GM21619 (cell line): ENCODE results near the gene SNAP91.
"Not testable (repeated sequence)": the region's sequence is repeated elsewhere in the genome, so short reads cannot be mapped to it uniquely, and the experiment has no call there.

Experiments
- ATAC-seq: cut with Tn5 transposase; IDR thresholded peaks from one replicate; pipeline ENCODE4 v1.9.1; 2021; ENCODE audit not compliant: unreplicated experiment

Gene SNAP91

DNA sequence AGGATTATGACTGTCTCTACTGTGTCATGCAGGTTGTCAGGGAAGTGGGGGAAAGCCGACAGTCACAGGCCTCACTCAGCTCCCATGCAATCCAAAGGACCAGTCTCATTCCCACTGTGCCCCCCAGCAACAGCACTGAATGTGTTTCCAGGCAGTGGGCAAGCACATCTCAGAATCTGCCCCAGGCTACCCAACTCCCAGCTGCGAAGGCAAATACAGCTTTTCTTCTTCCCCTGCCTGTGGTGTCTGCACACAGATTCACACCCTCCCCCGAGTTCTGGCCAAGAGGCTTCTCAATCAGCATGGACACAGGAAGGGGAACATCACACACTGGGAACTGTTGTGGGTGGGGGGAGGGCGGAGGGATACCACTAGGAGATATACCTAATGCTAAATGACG lies 75.3 kb downstream of the SNAP91 start:
- ATAC-seq: no peak

DNA sequence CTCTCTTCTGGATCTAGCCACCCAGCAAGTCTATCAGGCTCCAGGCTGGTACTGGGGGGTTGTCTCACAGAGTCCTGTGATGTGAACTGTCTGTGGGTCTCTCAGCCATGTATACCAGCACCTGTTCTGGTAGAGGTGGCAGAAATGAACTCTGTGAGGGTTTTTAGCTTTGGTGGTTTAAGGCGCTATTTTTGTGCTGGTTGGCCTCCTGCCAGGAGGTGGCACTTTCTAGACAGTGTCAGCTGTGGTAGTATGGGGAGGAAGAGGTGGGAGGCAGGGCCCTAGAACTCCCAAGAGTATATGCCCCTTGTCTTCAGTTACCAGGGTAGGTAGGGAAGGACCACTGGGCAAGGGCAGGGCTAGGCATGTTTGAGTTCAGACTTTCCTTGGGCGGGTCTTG lies 75.8 kb downstream of the SNAP91 start:
- ATAC-seq: no peak

DNA sequence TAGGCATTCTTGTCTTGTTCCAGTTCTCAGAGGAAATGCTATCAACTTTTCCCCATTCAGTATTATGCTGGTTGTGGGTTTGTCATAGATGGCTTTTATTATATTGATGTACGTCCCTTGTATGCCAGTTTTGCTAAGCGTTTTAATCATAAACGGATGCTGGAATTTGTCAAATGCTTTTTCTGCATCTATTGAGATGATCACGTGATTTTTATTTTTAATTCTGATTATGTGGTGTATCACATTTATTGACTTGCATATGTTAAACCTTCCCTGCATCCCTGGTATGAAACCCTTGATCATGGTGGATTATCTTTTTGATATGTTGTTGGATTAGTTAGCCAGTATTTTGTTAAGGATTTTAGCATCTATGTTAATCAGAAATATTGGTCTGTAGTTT lies 79.0 kb downstream of the SNAP91 start:
- not testable (repeated sequence) for ATAC-seq

DNA sequence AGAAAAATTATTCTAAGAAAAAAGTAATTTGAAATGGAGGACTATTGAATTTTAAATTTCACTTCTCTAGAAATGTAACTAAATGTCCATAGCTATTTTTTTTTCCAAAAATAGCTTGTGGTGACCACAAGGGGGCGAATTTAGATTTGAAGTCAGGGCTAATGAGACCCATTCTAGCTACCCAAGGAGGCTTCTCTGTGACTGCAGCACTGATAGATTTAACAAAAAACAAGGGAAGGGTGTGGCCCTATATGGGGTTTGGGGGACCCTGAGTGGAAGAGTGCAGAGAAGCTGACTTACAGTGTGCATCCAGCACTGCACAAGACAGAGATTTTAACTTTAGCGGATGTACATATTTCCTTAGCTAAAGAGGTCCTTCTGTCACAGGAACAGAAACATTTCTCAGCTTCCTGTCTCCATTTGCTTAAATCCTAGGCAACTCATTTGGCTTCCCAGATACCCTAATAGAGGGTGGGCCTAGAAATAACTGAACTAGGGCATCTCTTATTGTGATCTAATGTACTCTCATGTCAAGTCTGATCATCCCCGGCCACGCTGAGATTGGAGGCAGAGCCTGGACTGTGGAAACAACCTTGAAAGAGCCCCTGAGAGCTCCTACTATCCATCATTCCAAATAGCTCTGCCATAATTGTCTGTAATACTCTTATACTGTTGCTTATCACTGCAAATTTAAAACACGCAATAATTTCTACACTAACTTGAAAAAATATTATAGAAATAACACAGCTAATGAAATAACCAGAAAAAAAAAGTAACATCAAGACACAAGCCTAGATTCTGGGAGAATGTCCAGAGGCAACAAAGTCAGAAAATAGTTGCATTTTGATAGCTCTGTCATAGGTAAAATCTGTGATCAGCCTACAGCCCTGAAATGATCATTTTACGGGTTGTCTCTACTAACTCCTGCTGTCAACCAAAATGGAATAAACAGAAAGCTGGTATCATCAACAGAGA lies 93.6 kb downstream of the SNAP91 start:
- peak; percentile 69 for ATAC-seq

DNA sequence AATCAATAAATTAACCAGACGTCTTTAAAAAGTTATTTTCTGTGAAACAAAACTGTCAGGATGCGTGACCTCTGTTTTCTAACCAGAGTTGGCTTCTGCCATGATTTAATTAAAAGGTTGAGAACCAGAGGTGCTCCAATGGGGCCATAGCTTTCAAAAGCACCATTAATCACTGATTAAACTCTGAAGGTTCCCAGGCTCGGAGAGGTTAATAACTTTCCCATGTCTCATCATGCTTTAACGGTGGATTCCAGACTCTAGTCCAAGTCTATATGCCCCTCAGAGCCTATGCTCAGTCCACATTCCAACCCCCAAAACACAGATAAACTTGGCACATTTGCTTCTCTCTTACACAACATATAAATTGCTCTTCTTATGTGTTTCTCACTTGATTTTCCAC lies 95.5 kb downstream of the SNAP91 start:
- ATAC-seq: no peak

DNA sequence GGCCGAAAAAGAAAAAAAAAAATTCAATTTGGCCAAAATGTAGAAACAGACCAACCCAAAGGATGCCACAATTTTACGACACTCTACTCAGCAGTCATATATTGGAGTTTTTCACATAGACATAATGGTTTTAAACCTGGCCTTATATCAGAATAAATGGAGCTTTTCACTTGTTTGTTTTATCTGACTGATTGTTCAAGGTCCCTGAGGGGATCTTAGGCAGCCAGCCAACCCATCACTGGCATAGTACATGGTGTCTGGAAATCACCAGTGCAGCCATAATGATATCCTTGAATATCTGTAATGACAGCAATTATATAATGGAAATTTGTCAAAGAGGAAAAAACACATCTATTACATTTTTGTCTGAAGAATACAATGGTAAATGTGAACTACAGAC lies 99.7 kb downstream of the SNAP91 start:
- ATAC-seq: no peak

DNA sequence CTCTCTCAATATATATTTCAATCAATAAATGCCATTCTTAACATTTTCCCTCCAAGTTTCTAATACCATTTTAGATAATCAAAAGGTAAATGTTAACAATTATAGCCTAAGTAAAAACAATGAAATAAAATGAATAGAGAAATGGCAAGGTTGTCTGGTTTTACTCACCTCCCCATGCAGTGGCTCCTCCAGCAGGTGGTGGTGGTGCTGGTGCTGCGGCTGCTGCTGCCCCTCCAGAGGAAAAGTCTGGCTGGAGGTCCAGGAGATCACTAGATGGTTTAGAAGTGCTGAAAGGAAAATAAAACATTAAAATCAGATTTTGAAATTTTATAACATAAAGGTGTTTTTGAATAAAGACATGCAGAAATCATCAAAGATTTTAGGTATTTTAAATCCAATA lies 103.4 kb downstream of the SNAP91 start:
- ATAC-seq: no peak

DNA sequence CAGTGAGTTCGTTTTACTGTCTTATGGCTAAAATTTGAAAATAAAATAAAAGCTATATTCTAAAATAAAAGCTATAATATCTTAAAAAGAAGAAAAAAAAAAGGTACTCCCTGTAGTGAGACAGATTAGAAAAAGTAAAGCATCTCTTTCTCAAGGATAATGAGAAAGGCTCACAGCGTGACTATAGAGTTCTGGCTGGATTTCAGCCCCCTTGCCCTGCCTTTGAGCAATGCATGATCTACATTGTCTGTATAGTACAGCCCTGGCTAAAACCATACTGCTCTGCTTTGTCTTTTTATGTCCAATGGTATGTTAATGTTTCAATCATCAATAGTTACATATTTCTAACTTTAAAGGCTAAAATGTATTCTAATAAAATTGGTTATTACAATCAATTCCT lies 105.3 kb downstream of the SNAP91 start:
- no peak for ATAC-seq

DNA sequence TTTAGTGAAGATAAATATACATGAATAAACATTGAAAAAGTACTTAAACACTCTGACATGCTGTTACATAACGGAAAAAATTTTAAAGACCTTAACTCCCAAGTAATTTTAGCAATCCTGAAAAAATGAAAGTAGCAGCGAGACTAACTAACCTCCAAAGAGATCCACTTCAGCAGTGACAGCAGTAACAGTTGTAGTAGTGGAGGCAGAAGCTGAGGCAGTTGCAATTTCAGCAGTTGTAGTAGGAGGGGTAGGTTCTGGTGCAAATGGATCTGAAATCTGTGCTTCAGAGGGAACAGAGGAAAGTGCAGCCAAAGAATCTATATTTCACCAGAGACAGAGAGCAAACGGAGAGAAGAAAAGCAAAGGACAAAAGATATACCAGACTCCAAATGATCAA lies 107.8 kb downstream of the SNAP91 start:
- ATAC-seq: no peak

DNA sequence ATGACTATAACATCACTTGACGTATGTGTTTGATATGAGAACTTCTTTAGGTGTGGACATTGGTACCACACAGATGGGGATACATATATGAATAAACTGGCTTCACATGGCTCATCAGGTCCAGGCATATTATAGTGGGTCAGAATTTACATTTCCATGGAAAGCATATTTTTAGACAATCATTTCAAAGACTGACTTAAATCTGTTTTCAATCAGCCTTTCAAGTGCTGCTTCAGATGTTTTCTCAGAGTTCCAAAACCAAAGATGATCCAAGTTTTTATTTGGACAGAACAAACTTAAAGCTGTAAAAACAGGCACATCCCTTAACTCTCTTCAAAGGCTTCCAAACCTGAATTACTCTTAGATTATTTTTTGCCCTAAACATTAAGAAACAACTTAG lies 108.4 kb downstream of the SNAP91 start:
- ATAC-seq: no peak

DNA sequence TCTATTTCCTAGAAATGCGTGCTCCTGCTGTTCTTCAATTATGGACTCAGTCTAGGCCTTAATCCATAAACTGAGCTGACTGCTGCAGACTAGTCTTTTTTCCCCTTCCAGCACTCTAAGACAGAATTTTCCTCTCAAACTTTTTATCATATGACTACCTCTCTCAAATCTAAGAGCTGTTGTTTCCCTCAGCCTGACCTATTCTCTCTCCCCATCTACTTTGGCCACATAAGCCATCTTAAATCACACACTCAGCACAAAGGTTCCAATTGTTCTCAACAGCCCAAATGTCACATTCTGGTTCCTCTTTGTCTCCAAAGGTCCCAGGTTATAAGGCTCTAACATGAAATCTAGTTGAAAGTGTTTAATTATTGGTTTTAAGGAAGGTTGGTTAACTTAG lies 111.4 kb downstream of the SNAP91 start:
- ATAC-seq: no peak

DNA sequence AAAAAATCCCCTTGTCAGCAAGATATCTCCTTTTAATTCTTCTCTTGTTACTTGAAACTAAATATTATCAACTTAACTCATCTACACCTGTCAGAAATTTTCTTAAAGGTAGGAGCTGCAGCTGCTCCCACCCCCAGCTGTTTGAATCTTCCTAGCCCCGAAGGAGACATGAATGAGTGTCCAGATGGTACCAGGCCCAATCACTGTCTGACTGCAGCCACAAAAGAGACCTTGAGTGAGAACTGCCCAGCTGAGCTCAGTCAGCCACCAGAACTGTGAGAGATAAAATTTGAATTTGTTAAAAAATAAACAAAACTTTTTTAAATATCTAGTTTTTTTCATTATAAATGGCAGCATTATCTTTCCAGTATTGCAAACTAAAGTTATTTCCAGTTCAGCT lies 111.8 kb downstream of the SNAP91 start:
- no peak for ATAC-seq

DNA sequence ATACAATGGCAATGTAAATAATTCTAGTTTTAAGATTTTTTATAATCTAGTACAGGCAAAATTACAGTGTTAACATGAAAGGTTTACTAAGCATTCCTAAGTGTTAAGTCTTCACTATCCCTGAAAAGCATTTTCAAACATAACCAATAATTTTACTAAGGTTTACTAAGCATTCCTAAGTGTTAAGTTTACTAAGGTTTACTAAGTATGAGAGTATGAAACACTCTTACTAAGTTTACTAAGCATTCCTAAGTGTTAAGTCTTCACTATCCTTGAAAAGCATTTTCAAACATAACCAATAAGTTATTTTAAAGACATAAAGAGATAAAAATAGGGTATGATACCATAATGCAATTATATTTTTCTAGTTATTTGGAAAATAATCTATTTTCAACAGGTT lies 114.0 kb downstream of the SNAP91 start:
- ATAC-seq: no peak

DNA sequence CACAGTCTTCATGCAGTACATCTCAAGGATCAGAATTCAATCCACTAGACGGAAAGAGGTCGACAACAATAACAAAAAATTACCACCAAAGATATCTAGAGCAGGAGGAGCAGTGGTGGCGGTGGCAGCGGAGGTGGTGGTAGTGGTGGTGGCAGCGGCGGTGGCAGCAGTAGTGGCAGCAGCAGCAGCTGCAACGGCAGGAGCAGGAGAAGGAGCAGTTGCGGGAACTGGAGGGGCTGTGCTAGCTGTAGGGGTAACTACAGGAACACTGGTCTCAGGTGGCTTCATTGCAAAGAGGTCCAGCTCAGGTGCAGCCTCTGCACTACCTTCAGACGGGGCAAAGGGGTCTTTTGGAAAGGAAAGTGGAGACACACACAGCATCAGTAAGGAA lies 115.5 kb downstream of the SNAP91 start:
- ATAC-seq: no peak

DNA sequence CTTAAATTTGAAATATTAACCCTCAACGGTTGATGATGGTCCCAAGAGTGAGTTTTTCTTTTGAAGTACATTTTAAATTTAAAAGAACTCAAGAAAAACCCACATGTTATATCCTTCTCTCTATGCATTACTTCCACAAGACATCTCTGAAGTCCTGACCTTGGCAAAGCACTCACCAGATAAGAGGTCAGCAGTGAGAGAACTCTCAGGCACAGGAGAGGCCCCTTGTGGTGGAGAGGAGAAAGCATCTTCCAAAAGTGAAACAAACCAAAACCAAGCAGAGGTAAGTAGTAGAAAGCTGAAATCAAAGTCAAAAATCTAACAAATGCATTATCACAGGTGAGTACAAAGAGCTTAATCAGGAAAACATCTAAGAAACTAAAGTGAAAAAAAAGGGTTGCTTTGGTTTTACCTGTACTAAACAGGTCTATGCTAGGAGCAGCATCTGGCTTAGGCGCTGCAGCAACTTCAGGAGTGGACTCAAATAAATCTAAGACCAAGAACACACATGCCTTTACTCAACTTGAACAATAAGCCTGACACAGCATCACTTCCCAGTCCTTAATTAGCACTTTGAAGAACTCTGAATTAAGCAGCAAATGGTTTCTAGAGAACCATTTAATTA lies 116.0 kb downstream of the SNAP91 start:
- ATAC-seq: peak; percentile 98

DNA sequence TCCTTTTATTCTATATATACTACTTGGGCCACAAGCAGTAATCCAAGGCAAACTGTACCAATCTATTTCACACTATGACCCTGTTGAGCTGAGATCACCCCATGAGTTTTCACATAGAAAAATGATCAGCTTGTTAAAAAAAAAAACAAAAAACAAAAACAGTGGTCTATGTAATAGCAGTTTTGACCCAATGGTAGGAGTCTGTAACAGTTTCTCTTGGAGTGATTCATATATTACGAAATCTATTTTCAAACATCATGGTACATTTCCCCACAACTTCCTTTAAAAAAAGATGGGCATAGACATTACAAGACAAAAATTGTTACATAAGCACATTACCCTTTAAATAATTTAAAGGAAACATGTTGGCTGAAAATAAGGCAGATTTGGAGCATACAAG lies 118.5 kb downstream of the SNAP91 start:
- no peak for ATAC-seq

DNA sequence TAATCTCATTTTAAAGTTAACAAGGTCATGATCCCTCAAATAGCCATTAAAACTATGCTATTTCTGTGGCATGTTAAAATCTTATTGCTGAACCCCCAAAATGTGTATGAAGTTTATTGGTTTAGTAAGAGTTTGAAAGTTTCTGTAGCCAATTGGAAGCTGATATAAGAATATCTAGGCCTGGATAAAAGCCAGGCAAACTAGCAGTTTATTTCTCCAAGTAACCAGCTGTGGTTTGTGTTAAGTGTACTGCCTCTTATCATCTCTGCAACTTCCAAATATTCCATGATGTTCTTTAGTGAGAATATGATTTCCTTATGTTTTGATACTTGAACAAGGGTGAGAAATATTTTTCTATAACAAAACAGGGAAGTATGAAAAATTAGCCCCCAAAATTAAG lies 119.8 kb downstream of the SNAP91 start:
- ATAC-seq: no peak

DNA sequence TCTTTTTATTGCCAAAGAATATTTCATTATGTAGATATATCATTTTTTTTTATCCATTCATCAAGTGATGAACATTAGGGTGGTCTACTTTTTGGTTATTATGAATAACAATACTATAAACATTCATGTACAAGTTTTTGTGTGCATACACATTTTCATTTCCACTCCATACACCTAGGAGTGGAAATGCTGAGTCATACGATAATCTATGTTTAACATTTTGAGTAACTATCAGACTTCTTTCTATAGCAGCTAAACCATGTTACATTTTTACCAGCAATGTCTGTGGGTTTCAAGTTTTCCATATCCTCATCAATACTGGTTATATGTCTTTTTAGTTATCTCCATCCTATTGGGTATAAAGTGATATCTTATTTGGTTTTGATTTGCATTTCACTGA lies 130.8 kb downstream of the SNAP91 start:
- ATAC-seq: no peak

DNA sequence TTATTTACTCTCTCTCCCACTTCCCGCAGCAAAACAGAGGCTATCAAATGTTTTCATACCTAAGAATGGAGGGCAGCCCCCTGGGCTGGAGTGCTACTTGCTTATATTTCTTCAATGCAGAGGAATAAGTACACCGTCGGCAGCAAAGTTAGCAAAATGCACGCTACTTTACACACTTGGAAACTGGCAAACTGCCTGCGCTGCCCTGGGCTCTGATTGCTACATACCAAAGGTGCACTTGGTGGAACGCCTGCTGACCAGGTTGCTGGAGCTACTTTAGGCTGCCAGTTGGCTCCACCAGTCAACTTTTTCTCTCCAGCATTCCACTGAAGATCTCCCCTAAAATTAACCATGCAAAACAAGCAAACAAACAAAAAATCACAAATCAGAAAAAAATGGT lies 134.1 kb downstream of the SNAP91 start:
- ATAC-seq: no peak

DNA sequence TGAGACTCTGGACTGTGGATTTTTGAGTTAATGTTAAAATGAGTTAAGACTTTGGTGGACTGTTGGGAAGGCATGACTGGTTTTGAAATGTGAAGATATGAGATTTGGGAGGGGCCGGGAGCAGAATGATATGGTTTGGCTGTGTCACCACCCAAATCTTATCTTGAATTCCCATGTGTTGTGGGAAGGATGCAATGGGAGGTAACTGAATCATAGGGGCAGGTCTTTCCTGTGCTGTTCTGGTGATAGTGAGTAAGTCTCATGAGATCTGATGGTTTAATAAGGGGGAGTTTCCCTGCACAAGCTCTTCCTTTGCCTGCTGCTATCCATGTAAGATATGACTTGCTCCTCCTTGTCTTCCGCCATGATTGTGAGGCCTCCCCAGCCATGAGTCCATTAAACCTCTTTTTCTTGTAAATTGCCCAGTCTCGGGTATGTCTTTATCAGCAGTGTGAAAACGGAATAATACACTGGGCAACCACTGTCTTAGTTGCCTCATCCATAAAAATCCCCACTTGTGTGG lies 137.2 kb downstream of the SNAP91 start:
- not testable (repeated sequence) for ATAC-seq

DNA sequence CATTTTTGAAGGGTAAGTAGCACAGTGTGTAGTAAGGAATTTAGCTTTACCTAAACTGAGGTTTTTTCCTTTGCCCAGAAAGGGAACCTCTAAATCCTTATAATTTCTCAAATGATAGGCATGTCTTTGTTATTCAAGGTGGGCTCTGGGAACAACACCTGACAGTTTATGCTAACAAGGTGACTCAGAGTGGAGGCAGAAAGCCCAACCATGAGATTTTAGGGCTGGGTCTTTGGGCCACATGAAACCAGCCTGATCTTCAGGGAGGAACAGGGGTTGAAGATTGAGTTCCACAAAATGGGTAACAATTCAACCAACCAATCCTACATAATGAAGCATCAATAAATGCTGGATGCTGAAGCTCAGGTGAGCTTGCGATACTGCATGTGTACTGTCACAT lies 149.9 kb downstream of the SNAP91 start:
- ATAC-seq: no peak

DNA sequence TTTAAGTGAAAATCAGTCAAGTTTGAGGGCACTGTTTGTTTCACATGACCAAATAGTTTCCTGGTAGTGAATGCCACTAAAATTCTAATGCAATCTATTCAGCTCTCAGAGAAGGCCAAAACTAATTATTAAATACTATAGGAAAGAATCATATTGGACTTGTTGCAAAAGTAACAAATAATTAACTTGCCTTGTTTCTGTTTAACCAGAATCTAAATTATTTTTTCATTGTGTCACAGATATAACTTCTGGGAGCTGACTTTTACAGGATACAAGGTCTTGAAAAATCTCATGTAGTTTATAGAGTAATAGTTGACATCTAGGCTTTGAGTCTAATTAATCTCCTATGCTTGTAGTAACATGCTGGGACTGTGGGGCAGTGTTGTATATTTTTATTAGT lies 152.0 kb downstream of the SNAP91 start:
- ATAC-seq: no peak
